Astrocyte (in vitro differentiated cells and primary cell): ENCODE results near the gene CHRDL2. TPM values are rescaled to one million over a fixed set of nuclear protein-coding genes. Genes with fewer than 3 reads are reported as not detected.
A peak's percentile ranks its signal among the peaks of the same experiment; 100 is the strongest.

Experiments
- DNase-seq: peaks from one replicate; pipeline ENCODE4 v3.0.0-alpha.2; 2010; ENCODE audit warnings: low read depth
- FAIRE-seq: peaks from 2 replicates; lab custom pipeline; 2011; peaks lifted over from hg19 to GRCh38; lab: Jason Lieb, UNC
- H2AFZ ChIP-seq: 2 replicates; pipeline ENCODE4 v1.6.0; 2012; ENCODE audit warnings: low read depth, low read length, inconsistent platforms
- H3K27ac ChIP-seq: 2 replicates; pipeline ENCODE4 v1.5.1; 2011; ENCODE audit warnings: low read depth, low read length, inconsistent platforms
- H3K27me3 ChIP-seq: 2 replicates; pipeline ENCODE4 v1.6.0; 2011; ENCODE audit warnings: low read length, inconsistent platforms; ENCODE audit not compliant: insufficient read depth
- H3K36me3 ChIP-seq: 2 replicates; pipeline ENCODE4 v1.5.1; 2011; ENCODE audit warnings: low read length, inconsistent platforms; ENCODE audit not compliant: insufficient read depth
- H3K4me1 ChIP-seq: 2 replicates; pipeline ENCODE4 v1.5.1; 2011; ENCODE audit warnings: low read length, inconsistent platforms; ENCODE audit not compliant: insufficient read depth
- H3K4me2 ChIP-seq: 2 replicates; pipeline ENCODE4 v1.6.0; 2012; ENCODE audit warnings: low read length, inconsistent platforms
- H3K4me3 ChIP-seq: 2 replicates; pipeline ENCODE4 v1.5.1; 2011; ENCODE audit warnings: low read depth, mild to moderate bottlenecking, low read length, inconsistent platforms; ENCODE audit not compliant: insufficient read depth
- H3K79me2 ChIP-seq: 2 replicates; pipeline ENCODE4 v1.6.0; 2012; ENCODE audit warnings: mild to moderate bottlenecking, low read length, inconsistent platforms; ENCODE audit not compliant: insufficient read depth
- H3K9ac ChIP-seq: 2 replicates; pipeline ENCODE4 v1.6.0; 2012; ENCODE audit warnings: mild to moderate bottlenecking, low read length, inconsistent platforms
- H3K9me3 ChIP-seq: 2 replicates; pipeline ENCODE4 v1.5.1; 2012; ENCODE audit warnings: low read depth, mild to moderate bottlenecking, low read length, inconsistent platforms; ENCODE audit not compliant: insufficient read depth
- H4K20me1 ChIP-seq: 2 replicates; pipeline ENCODE4 v1.6.0; 2012; ENCODE audit warnings: low read length, inconsistent platforms; ENCODE audit not compliant: insufficient read depth
- H3K27ac Mint-ChIP-seq: one replicate; pipeline ENCODE4 v1.8.0; 2021; ENCODE audit warnings: mild to moderate bottlenecking, mixed read lengths; ENCODE audit not compliant: unreplicated experiment
- H3K27me3 Mint-ChIP-seq: one replicate; pipeline ENCODE4 v1.8.0; 2021; ENCODE audit warnings: low read depth, mixed read lengths; ENCODE audit not compliant: unreplicated experiment
- H3K36me3 Mint-ChIP-seq: one replicate; pipeline ENCODE4 v1.8.0; 2021; ENCODE audit warnings: low read depth, mixed read lengths; ENCODE audit not compliant: unreplicated experiment
- H3K4me1 Mint-ChIP-seq: one replicate; pipeline ENCODE4 v1.8.0; 2021; ENCODE audit warnings: low read depth, mixed read lengths; ENCODE audit not compliant: unreplicated experiment
- H3K4me3 Mint-ChIP-seq: one replicate; pipeline ENCODE4 v1.8.0; 2021; ENCODE audit warnings: mild to moderate bottlenecking, moderate library complexity, mixed read lengths; ENCODE audit not compliant: unreplicated experiment
- H3K9me3 Mint-ChIP-seq: one replicate; pipeline ENCODE4 v1.8.0; 2021; ENCODE audit warnings: mild to moderate bottlenecking, mixed read lengths; ENCODE audit not compliant: unreplicated experiment
- EZH2 ChIP-seq: IDR thresholded peaks from 2 replicates; pipeline ENCODE4 v1.6.1; 2012; ENCODE audit warnings: mild to moderate bottlenecking, low read length, inconsistent platforms; ENCODE audit not compliant: insufficient read depth
- total RNA-seq: library from RNA; stranded (reverse); gene quantifications from 2 replicates; pipeline ENCODE4 v1.2.1, GENCODE V29; 2021
- TF ChIP-seq, protein P1 (sequence below): IDR thresholded peaks from 2 replicates; pipeline ENCODE4 v1.5.1; 2011; ENCODE audit warnings: low read depth, mild to moderate bottlenecking, inconsistent platforms, low read length, moderate library complexity; ENCODE audit not compliant: insufficient read depth

Gene CHRDL2
- total RNA-seq, 1 donor from 2014 or later, result not detected

DNA sequence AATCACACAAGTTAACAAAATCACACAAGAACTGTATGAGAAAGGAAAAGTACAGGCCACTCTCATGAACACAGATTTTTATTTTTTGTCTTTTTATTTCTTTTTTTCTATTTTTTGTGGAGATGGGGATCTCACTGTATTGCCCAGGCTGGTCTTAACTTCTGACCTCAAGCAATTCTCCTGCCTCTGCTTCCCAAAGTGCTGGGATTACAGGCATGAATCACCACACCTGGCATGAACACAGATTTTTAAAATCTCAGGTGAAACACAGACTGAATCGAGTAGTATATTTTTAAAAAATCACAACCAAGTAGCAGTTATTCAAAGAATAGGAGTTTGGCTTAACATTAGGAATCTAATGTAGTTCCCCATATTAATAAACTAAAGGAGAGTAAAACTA is 35.7 kb upstream of the CHRDL2 start:
- Mint-ChIP-seq H3K27ac (no peak overlapping the region), H3K4me3 (no peak overlapping the region), H3K9me3 (peaks cover 3% of the 10 kb centered on the region), H3K4me1 (no peaks in the 10 kb centered on the region), H3K27me3 (no peaks in the 10 kb centered on the region), H3K36me3 (peaks cover 5% of the 10 kb centered on the region)
- FAIRE-seq (no peak), DNase-seq (no peak)
- Histone ChIP-seq H3K79me2 (peaks cover 75% of the 10 kb centered on the region), H3K4me3 (no peak overlapping the region), H3K9me3 (no peaks in the 10 kb centered on the region), H3K36me3 (no peaks in the 10 kb centered on the region), H4K20me1 (peaks cover 47% of the 10 kb centered on the region), H3K4me2 (no peak overlapping the region), H2AFZ (no peak overlapping the region), H3K27me3 (no peaks in the 10 kb centered on the region), H3K4me1 (no peaks in the 10 kb centered on the region), H3K9ac (no peak overlapping the region), H3K27ac (no peak overlapping the region)
- TF ChIP-seq, protein P1, sequence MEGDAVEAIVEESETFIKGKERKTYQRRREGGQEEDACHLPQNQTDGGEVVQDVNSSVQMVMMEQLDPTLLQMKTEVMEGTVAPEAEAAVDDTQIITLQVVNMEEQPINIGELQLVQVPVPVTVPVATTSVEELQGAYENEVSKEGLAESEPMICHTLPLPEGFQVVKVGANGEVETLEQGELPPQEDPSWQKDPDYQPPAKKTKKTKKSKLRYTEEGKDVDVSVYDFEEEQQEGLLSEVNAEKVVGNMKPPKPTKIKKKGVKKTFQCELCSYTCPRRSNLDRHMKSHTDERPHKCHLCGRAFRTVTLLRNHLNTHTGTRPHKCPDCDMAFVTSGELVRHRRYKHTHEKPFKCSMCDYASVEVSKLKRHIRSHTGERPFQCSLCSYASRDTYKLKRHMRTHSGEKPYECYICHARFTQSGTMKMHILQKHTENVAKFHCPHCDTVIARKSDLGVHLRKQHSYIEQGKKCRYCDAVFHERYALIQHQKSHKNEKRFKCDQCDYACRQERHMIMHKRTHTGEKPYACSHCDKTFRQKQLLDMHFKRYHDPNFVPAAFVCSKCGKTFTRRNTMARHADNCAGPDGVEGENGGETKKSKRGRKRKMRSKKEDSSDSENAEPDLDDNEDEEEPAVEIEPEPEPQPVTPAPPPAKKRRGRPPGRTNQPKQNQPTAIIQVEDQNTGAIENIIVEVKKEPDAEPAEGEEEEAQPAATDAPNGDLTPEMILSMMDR, result no peak
- TF ChIP-seq EZH2, result no peak

DNA sequence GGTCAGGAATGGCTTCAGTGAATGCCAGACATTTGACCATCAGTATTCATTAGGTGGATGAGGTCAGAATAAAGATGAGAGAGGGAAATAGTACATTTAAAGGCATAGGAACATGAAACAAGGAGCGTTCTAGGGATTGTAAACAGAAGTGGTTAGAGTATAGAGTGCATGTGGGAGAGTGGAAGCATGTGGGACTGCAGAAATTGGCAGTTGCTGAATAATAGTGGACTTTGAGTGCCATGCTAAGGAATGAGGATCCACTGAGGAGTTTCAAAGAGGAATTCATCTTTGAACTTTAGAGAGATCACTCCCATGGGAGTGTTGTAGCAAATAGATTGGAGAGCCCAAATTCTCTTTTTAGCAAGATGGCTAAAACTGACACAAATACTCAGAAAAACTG is 25.3 kb upstream of the CHRDL2 start:
- FAIRE-seq, result no peak
- H2AFZ ChIP-seq, result no peak overlapping the region
- H3K9me3 ChIP-seq, result no peaks in the 10 kb centered on the region
- H3K36me3 ChIP-seq, result no peaks in the 10 kb centered on the region
- peaks cover 22% of the 10 kb centered on the region for H3K4me1 ChIP-seq
- no peak for DNase-seq
- peaks cover 13% of the 10 kb centered on the region for H4K20me1 ChIP-seq
- no peak overlapping the region for H3K27ac ChIP-seq
- H3K9ac ChIP-seq, result no peak overlapping the region
- Mint-ChIP-seq H3K9me3 (no peaks in the 10 kb centered on the region), H3K27ac (no peak overlapping the region), H3K4me3 (no peak overlapping the region), H3K4me1 (peaks cover 21% of the 10 kb centered on the region), H3K36me3 (no peaks in the 10 kb centered on the region), H3K27me3 (no peaks in the 10 kb centered on the region)
- H3K79me2 ChIP-seq, result peaks cover 45% of the 10 kb centered on the region
- no peak overlapping the region for H3K4me3 ChIP-seq
- no peak overlapping the region for H3K4me2 ChIP-seq
- TF ChIP-seq, protein P1, result no peak
- TF ChIP-seq EZH2, result no peak
- H3K27me3 ChIP-seq, result no peaks in the 10 kb centered on the region

DNA sequence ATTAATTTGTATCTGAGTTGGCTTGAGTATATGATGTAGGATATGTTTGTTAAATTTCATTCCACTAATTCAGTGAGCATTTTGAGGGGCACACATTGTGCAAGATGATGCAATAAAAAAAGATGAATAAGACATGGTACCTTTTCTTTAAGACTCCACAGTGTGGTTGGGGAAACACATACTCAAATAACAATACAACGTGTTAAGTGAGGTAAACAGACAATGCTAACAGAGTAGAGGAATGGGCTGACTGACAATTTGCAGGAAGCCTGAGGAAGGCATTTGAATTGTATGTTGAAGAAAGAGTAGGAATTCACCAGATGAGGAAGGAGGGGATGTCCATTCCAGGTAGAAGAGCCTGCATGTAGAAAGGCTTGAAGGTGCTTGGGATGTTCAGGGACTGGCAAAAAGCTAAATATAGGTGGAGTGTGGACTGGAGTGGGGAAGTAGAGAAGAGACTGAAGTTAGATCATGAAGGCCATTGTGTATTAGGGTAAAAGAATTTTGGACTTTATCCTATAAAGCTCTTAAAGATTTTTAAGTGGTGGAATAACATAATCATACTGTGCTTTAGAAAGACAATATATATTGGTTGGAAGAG is 24.3 kb upstream of the CHRDL2 start:
- DNase-seq (peak; percentile 30), FAIRE-seq (no peak)
- no peaks in the 10 kb centered on the region for H3K27me3 ChIP-seq
- peak overlapping the region; percentile 10 for H3K4me3 Mint-ChIP-seq
- peaks cover 22% of the 10 kb centered on the region for H3K4me1 ChIP-seq
- H3K27ac ChIP-seq, result peak overlapping the region; percentile 87
- peaks cover 22% of the 10 kb centered on the region for H3K4me1 Mint-ChIP-seq
- H3K9ac ChIP-seq, result peak overlapping the region; percentile 44
- peaks cover 56% of the 10 kb centered on the region for H3K79me2 ChIP-seq
- no peak overlapping the region for H2AFZ ChIP-seq
- no peaks in the 10 kb centered on the region for H3K9me3 ChIP-seq
- H3K9me3 Mint-ChIP-seq, result no peaks in the 10 kb centered on the region
- no peak for TF ChIP-seq EZH2
- TF ChIP-seq, protein P1, result no peak
- no peak overlapping the region for H3K4me3 ChIP-seq
- H3K27me3 Mint-ChIP-seq, result no peaks in the 10 kb centered on the region
- H4K20me1 ChIP-seq, result peaks cover 13% of the 10 kb centered on the region
- no peaks in the 10 kb centered on the region for H3K36me3 Mint-ChIP-seq
- peak overlapping the region; percentile 53 for H3K27ac Mint-ChIP-seq
- no peaks in the 10 kb centered on the region for H3K36me3 ChIP-seq
- peak overlapping the region; percentile 78 for H3K4me2 ChIP-seq
